H1 (cell line): ENCODE results near the gene PRXL2A. TPM values are rescaled to one million over a fixed set of nuclear protein-coding genes. Genes with fewer than 3 reads are reported as not detected.

ENCODE experiments used
- CTCF ChIA-PET: fragments of 300-600 bp; sonication (Branson Sonifier 250); formaldehyde crosslinking; loops from one replicate; lab custom pipeline; 2021; ENCODE audit not compliant: partially characterized antibody; lab: Charles Lee
- POLR2A ChIA-PET: fragments of 300-600 bp; sonication (Branson Sonifier 250); formaldehyde crosslinking; loops from one replicate; lab custom pipeline; 2021; ENCODE audit warnings: inconsistent platforms; ENCODE audit not compliant: partially characterized antibody; lab: Charles Lee
- DNase-seq, 2 experiments: peaks; one replicate each; pipeline versions ENCODE4 v3.0.0 to v3.0.0-alpha.2; 2010 to 2022; ENCODE audit warnings: low spot score in 2 of 2, low read depth in 1 of 2, mixed read lengths in 1 of 2
- FAIRE-seq: peaks from 2 replicates; lab custom pipeline; 2011; peaks lifted over from hg19 to GRCh38; lab: Jason Lieb, UNC
- H2AFZ ChIP-seq: 2 replicates; pipeline ENCODE4 v1.8.1; 2012; ENCODE audit warnings: low read length, inconsistent platforms
- H2AK5ac ChIP-seq: 2 replicates; pipeline ENCODE4 v1.6.1; 2013; ENCODE audit warnings: low read depth, low read length
- H2BK120ac ChIP-seq: replicated peaks from 2 replicates; pipeline ENCODE3; 2013; ENCODE audit warnings: low read depth, low read length, inconsistent platforms
- H2BK12ac ChIP-seq: 2 replicates; pipeline ENCODE4 v1.6.1; 2013; ENCODE audit warnings: low read depth, low read length
- H2BK15ac ChIP-seq: 2 replicates; pipeline ENCODE4 v1.6.1; 2013; ENCODE audit warnings: low read length
- H2BK20ac ChIP-seq: 2 replicates; pipeline ENCODE4 v1.6.1; 2013; ENCODE audit warnings: low read length
- H2BK5ac ChIP-seq: 2 replicates; pipeline ENCODE4 v1.6.1; 2013; ENCODE audit warnings: low read depth, low read length
- H3K14ac ChIP-seq: 2 replicates; pipeline ENCODE4 v1.6.1; 2013; ENCODE audit warnings: inconsistent platforms; ENCODE audit not compliant: insufficient read length
- H3K18ac ChIP-seq: 2 replicates; pipeline ENCODE4 v1.6.1; 2013; ENCODE audit warnings: low read length; ENCODE audit errors: extremely low read depth
- H3K23ac ChIP-seq: 2 replicates; pipeline ENCODE4 v1.6.1; 2013; ENCODE audit warnings: inconsistent platforms; ENCODE audit not compliant: insufficient read length
- H3K23me2 ChIP-seq: 2 replicates; pipeline ENCODE4 v1.6.1; 2013; ENCODE audit warnings: low read depth, low read length
- H3K27ac ChIP-seq: 2 replicates; pipeline ENCODE4 v1.6.1; 2011; ENCODE audit warnings: low read depth, low read length, inconsistent platforms
- H3K27me3 ChIP-seq, 4 experiments: replicated peaks in 1 of 4; 1 replicate in 1 of 4; 2 replicates in 3 of 4; pipeline versions ENCODE4 v1.6.1 to v1.8.1; 2011 to 2013; ENCODE audit warnings: low read length in 3 of 4, mild to moderate bottlenecking in 3 of 4, inconsistent platforms in 2 of 4, mixed read lengths in 2 of 4, moderate library complexity in 1 of 4; ENCODE audit not compliant: control insufficient read depth in 3 of 4, insufficient read depth in 3 of 4; ENCODE audit errors: extremely low read depth in 1 of 4
- H3K36me3 ChIP-seq, 4 experiments: 2 replicates each; pipeline versions ENCODE4 v1.6.1 to v1.8.1; 2011 to 2013; ENCODE audit warnings: mild to moderate bottlenecking in 4 of 4, low read length in 3 of 4, moderate library complexity in 2 of 4, control low read depth in 1 of 4, inconsistent platforms in 1 of 4; ENCODE audit not compliant: insufficient read depth in 4 of 4, control insufficient read depth in 2 of 4
- H3K4ac ChIP-seq: replicated peaks from 2 replicates; pipeline ENCODE3; 2013; ENCODE audit warnings: low read length, low read depth, mixed read lengths, inconsistent platforms; ENCODE audit not compliant: insufficient read length
- H3K4me1 ChIP-seq, 4 experiments: replicated peaks in 1 of 4; 1 replicate in 1 of 4; 2 replicates in 3 of 4; pipeline versions ENCODE4 v1.6.1 to v1.8.1; 2011 to 2013; ENCODE audit warnings: low read length in 3 of 4, inconsistent platforms in 2 of 4, mixed read lengths in 1 of 4; ENCODE audit not compliant: insufficient read depth in 4 of 4, control insufficient read depth in 3 of 4
- H3K4me2 ChIP-seq, 2 experiments: 2 replicates each; pipeline versions ENCODE4 v1.6.1 to v1.8.1; 2011 to 2013; ENCODE audit warnings: low read depth in 2 of 2, low read length in 2 of 2, control low read depth in 1 of 2, inconsistent platforms in 1 of 2, mild to moderate bottlenecking in 1 of 2; ENCODE audit not compliant: insufficient read depth in 1 of 2
- H3K4me3 ChIP-seq, 4 experiments: fragments of 200-600, 300-600 bp in 1 of 4; sonication (generic), shearing (Covaris generic), sonication (Bioruptor Twin) in 1 of 4; 2 replicates each; pipeline versions ENCODE4 v1.5.1 to v1.8.1; 2011 to 2016; ENCODE audit warnings: low read length in 4 of 4, low read depth in 3 of 4, control low read depth in 2 of 4, inconsistent platforms in 2 of 4, mild to moderate bottlenecking in 2 of 4, mixed read lengths in 1 of 4, moderate library complexity in 1 of 4; ENCODE audit not compliant: insufficient read depth in 2 of 4; ENCODE audit errors: extremely low read depth in 1 of 4
- H3K56ac ChIP-seq: replicated peaks from 2 replicates; pipeline ENCODE3; 2013; ENCODE audit warnings: low read depth, mild to moderate bottlenecking, mixed read lengths, low read length, inconsistent platforms; ENCODE audit not compliant: insufficient read length
- H3K79me1 ChIP-seq: 2 replicates; pipeline ENCODE4 v1.6.1; 2013; ENCODE audit warnings: low read depth, low read length, control low read depth
- H3K79me2 ChIP-seq, 2 experiments: 2 replicates each; pipeline versions ENCODE4 v1.6.1 to v1.8.1; 2012 to 2013; ENCODE audit warnings: low read length in 2 of 2, mild to moderate bottlenecking in 2 of 2, inconsistent platforms in 1 of 2; ENCODE audit not compliant: insufficient read depth in 2 of 2, control insufficient read depth in 1 of 2
- H3K9ac ChIP-seq, 4 experiments: replicated peaks in 1 of 4; 1 replicate in 1 of 4; 2 replicates in 3 of 4; pipeline versions ENCODE4 v1.6.1 to v1.8.1; 2011 to 2013; ENCODE audit warnings: low read depth in 3 of 4, low read length in 3 of 4, control low read depth in 2 of 4, mild to moderate bottlenecking in 2 of 4, moderate library complexity in 2 of 4, inconsistent platforms in 1 of 4; ENCODE audit errors: extremely low read depth in 1 of 4
- H3K9me3 ChIP-seq, 2 experiments: 2 replicates each; pipeline versions ENCODE4 v1.6.1 to v1.8.1; 2012 to 2013; ENCODE audit warnings: mild to moderate bottlenecking in 2 of 2, moderate library complexity in 2 of 2, control low read depth in 1 of 2, inconsistent platforms in 1 of 2, low read depth in 1 of 2, low read length in 1 of 2, mixed read lengths in 1 of 2; ENCODE audit not compliant: insufficient read depth in 2 of 2
- H4K20me1 ChIP-seq, 2 experiments: replicated peaks in 1 of 2; 2 replicates each; pipeline versions ENCODE3 to v1.8.1; 2011 to 2013; ENCODE audit warnings: inconsistent platforms in 2 of 2, low read length in 2 of 2, mild to moderate bottlenecking in 1 of 2; ENCODE audit not compliant: insufficient read depth in 2 of 2, control insufficient read depth in 1 of 2
- H4K5ac ChIP-seq: 2 replicates; pipeline ENCODE4 v1.6.1; 2013; ENCODE audit warnings: low read length, low read depth, mixed read lengths, inconsistent platforms; ENCODE audit not compliant: insufficient read length
- H4K8ac ChIP-seq: 2 replicates; pipeline ENCODE4 v1.8.0; 2013; ENCODE audit warnings: mild to moderate bottlenecking, moderate library complexity, low read length, inconsistent platforms; ENCODE audit not compliant: insufficient read depth; ENCODE audit errors: extremely low read depth
- H4K91ac ChIP-seq: replicated peaks from 2 replicates; pipeline ENCODE3; 2013; ENCODE audit warnings: low read length, mixed read lengths, inconsistent platforms; ENCODE audit not compliant: insufficient read length
- CBX8 ChIP-seq: fragments of 300-800, 300-1000 bp; sonication (generic); IDR thresholded peaks from 2 replicates; pipeline ENCODE4 v1.7.1; 2016; ENCODE audit warnings: low read depth, low read length, borderline replicate concordance
- CEBPB ChIP-seq: IDR thresholded peaks from 2 replicates; pipeline ENCODE4 v1.6.1; 2012; ENCODE audit warnings: low read depth, low read length
- CREB1 ChIP-seq: IDR thresholded peaks from 2 replicates; pipeline ENCODE4 v1.6.1; 2012; ENCODE audit warnings: inconsistent platforms
- CTBP2 ChIP-seq: IDR thresholded peaks from 2 replicates; pipeline ENCODE4 v1.7.0; 2011; ENCODE audit warnings: borderline replicate concordance, mild to moderate bottlenecking, moderate library complexity, mixed read lengths, low read length; ENCODE audit not compliant: insufficient read depth, insufficient read length
- HDAC2 ChIP-seq, 2 experiments: fragments of 300-600 bp in 1 of 2; sonication (generic) in 1 of 2; IDR thresholded peaks; 2 replicates each; pipeline ENCODE4 v1.6.1; 2011 to 2012; ENCODE audit warnings: low read depth in 2 of 2, low read length in 2 of 2, mild to moderate bottlenecking in 2 of 2, moderate library complexity in 2 of 2, borderline replicate concordance in 1 of 2, inconsistent platforms in 1 of 2
- JUND ChIP-seq: IDR thresholded peaks from 2 replicates; pipeline ENCODE4 v1.6.1; 2011; ENCODE audit warnings: mild to moderate bottlenecking, improper control_type of control experiment, low read length
- POLR2AphosphoS5 ChIP-seq: IDR thresholded peaks from 2 replicates; pipeline ENCODE4 v1.6.1; 2011; ENCODE audit warnings: low read depth, low read length
- RNF2 ChIP-seq: fragments of 200-900, 300-1000 bp; sonication (generic); IDR thresholded peaks from 2 replicates; pipeline ENCODE4 v1.7.1; 2016; ENCODE audit warnings: borderline replicate concordance, low read depth, mild to moderate bottlenecking, antibody characterized with exemption, low read length; ENCODE audit not compliant: poor library complexity, severe bottlenecking; ENCODE audit errors: missing control alignments
- SAP30 ChIP-seq: fragments of 300-600 bp; sonication (generic); IDR thresholded peaks from 2 replicates; pipeline ENCODE4 v1.7.1; 2012; ENCODE audit warnings: low read length, moderate library complexity, mild to moderate bottlenecking, inconsistent platforms; ENCODE audit not compliant: insufficient read depth, insufficient replicate concordance
- TBP ChIP-seq: IDR thresholded peaks from 2 replicates; pipeline ENCODE4 v1.6.1; 2011; ENCODE audit warnings: low read depth, low read length, improper control_type of control experiment
- whole genome bisulfite sequencing, 2 experiments: shearing (Covaris generic) in 1 of 2; methylation state at CpG; one replicate each; pipeline versions ENCODE4 v1.1.6 to v1.1.7; 2013 to 2015; ENCODE audit warnings: low lambda C conversion rate in 2 of 2, mixed read lengths in 2 of 2, inconsistent platforms in 1 of 2, low coverage in 1 of 2, missing lambda C conversion rate in 1 of 2; ENCODE audit not compliant: insufficient replicate concordance in 2 of 2, insufficient coverage in 1 of 2, insufficient read length in 1 of 2; ENCODE audit errors: extremely low coverage in 1 of 2, missing lambda C conversion rate in 1 of 2; 5-methylcytosine and 5-hydroxymethylcytosine counted together
- polyA plus RNA-seq, 7 experiments: library from polyadenylated mRNA; depleted of rRNA in 3 of 7; stranded (reverse) in 5 of 7; unstranded in 2 of 7; fragments of >200 nt in 5 of 7; fragments of 200-250 nt in 2 of 7; gene quantifications; 1 replicate in 5 of 7; 2 replicates in 1 of 7; 4 replicates in 1 of 7; pipeline versions ENCODE4 v1.2.1 to v1.2.3, GENCODE V29; 2011 to 2013; ENCODE audit warnings: missing spikeins in 2 of 7, mixed read lengths in 2 of 7
- total RNA-seq: library from RNA; stranded (reverse); fragmentation: NEBNext Ultra II Directional; extraction: Animal tissue kit (Norgen Biotek cat#: 25700); gene quantifications from 2 replicates; pipeline ENCODE4 v1.2.1, GENCODE V29; 2021
- TF ChIP-seq, protein P1 (sequence below): IDR thresholded peaks from 2 replicates; pipeline ENCODE4 v1.6.1; 2012; ENCODE audit warnings: low read length, inconsistent platforms

PRXL2A gene
- total and polyA plus RNA-seq, 2 of the 8 experiments (the other 6 are each of a cell fraction or from before 2014, with no cell fraction given): 13.4 to 58.3 TPM

DNA sequence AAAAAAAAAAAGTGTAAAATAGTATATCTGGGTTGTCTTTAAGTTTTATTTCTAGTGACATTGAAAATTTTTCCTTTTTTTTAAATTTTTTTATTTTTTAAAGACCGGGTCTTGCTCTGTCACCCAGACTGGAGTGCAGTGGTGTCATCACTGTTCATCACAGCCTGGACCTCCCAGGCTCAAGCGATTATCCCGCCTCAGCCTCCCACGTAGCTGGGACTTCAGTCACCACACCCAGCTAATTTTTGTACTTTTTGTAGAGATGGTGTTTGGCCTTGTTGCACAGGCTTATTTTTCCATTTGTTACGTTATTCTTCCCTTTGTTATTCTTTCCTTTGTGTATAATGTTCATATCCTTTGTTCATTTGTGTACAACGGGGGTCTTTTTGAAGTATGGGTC lies 75.9 kb downstream of the PRXL2A start:
- Histone ChIP-seq H3K23me2 (no peaks in the 10 kb centered on the region), H4K8ac (no peak overlapping the region), H2AK5ac (no peak overlapping the region), H4K5ac (no peak overlapping the region), H3K9ac (no peak overlapping the region), H3K36me3 (0 out of 8 replicates have a peak, but pooled peaks cover 0 to 3% (median 0%) of the 10 kb centered on the region in 4 experiments), H2AFZ (no peak overlapping the region), H3K9me3 (no peaks in the 10 kb centered on the region), H2BK5ac (no peak overlapping the region), H3K14ac (no peak overlapping the region), H3K4me3 (no peak overlapping the region), H3K23ac (no peak overlapping the region), H2BK20ac (no peak overlapping the region), H4K91ac (no peak overlapping the region), H3K79me2 (peaks cover 0 to 67% of the 10 kb centered on the region in 2 experiments; a peak in 3 of 4 replicates), H4K20me1 (peaks cover 7 to 22% of the 10 kb centered on the region in 2 experiments), H2BK12ac (no peak overlapping the region), H3K56ac (no peak overlapping the region), H2BK15ac (no peak overlapping the region), H3K4me1 (peaks cover 12 to 20% (median 17%) of the 10 kb centered on the region in 4 experiments), H2BK120ac (no peak overlapping the region), H3K18ac (no peak overlapping the region), H3K79me1 (peaks cover 24% of the 10 kb centered on the region), H3K4ac (no peak overlapping the region), H3K27me3 (no peaks in the 10 kb centered on the region), H3K27ac (no peak overlapping the region), H3K4me2 (no peak overlapping the region)
- ChIA-PET CTCF (interaction anchor here (0.6 to 5.1 kb wide), 7 partner anchors 16 to 180 kb away, joined by 3 to 42 read pairs (median 3); no protein-coding TSS in a partner anchor), POLR2A (interaction anchor here (1.0 kb wide), 1 partner anchor 20 kb away, joined by 3 read pairs; no protein-coding TSS in a partner anchor)
- FAIRE-seq (no peak), DNase-seq (no peak)
- no peak for TF ChIP-seq RNF2
- no peak for TF ChIP-seq POLR2AphosphoS5
- TF ChIP-seq CREB1: no peak
- TF ChIP-seq HDAC2 (IDR thresholded peaks at IDR 0.05; ENCODE audit: borderline replicate concordance in 1 of 2, low read depth in 2 of 2, low read length in 2 of 2): no peak
- no peak for TF ChIP-seq TBP
- TF ChIP-seq CTBP2: no peak
- no peak for TF ChIP-seq SAP30
- TF ChIP-seq JUND: no peak
- no peak for TF ChIP-seq CEBPB
- TF ChIP-seq, protein P1, sequence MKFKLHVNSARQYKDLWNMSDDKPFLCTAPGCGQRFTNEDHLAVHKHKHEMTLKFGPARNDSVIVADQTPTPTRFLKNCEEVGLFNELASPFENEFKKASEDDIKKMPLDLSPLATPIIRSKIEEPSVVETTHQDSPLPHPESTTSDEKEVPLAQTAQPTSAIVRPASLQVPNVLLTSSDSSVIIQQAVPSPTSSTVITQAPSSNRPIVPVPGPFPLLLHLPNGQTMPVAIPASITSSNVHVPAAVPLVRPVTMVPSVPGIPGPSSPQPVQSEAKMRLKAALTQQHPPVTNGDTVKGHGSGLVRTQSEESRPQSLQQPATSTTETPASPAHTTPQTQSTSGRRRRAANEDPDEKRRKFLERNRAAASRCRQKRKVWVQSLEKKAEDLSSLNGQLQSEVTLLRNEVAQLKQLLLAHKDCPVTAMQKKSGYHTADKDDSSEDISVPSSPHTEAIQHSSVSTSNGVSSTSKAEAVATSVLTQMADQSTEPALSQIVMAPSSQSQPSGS: no peak
- no peak for TF ChIP-seq CBX8
- 85% methylated on average over 6 of the region's 6 CpGs; no CpG with 5 or more reads in 1 of the 2 experiments for WGBS, 2 experiments
